Measurements from ENCODE around the gene REEP5. TPM values are rescaled to one million over a fixed set of nuclear protein-coding genes. Genes with fewer than 3 reads are reported as not detected.

The REEP5 gene
- total and polyA plus RNA-seq, 4 donors, result 41.5 to 182 (median 44.0) TPM

GRCh38 chr5:112880219-112880964, 41.6 kb downstream of the REEP5 start:
- Histone ChIP-seq H3K4me1 (ENCODE audit: control insufficient read depth in 4 of 4, insufficient read depth in 4 of 4, low read length in 3 of 4) (peaks cover 0 to 1% (median 0%) of the 10 kb centered on the region in 4 donors), H3K27ac (ENCODE audit: low read depth in 1 of 2, low read length in 2 of 2) (no peak overlapping the region)
- TF ChIP-seq ATF3 (IDR thresholded peaks at IDR 0.05) (no peak), REST (IDR thresholded peaks at IDR 0.05) (no peak), YY1 (IDR thresholded peaks at IDR 0.05) (no peak), FOXA1 (IDR thresholded peaks at IDR 0.05) (no peak), CTCF (IDR thresholded peaks at IDR 0.05; ENCODE audit: low read depth, low read length, missing input control) (no peak), HNF4G (IDR thresholded peaks at IDR 0.05) (no peak), TAF1 (conservative IDR thresholded peaks at IDR 0.05) (no peak), GABPA (IDR thresholded peaks at IDR 0.05 in 1 of 2, conservative IDR thresholded peaks at IDR 0.05 in 1 of 2) (no peak), HNF4A (conservative IDR thresholded peaks at IDR 0.05) (no peak), RAD21 (IDR thresholded peaks at IDR 0.05) (no peak), MAX (IDR thresholded peaks at IDR 0.05) (no peak), NR2F2 (IDR thresholded peaks at IDR 0.05) (no peak), RXRA (IDR thresholded peaks at IDR 0.05) (no peak), EGR1 (IDR thresholded peaks at IDR 0.05; ENCODE audit: low read depth in 2 of 2) (no peak), SP1 (IDR thresholded peaks at IDR 0.05) (no peak), JUND (IDR thresholded peaks at IDR 0.05) (no peak)

GRCh38 chr5:112878760-112879159, 43.3 kb downstream of the REEP5 start:
- WGBS, result 73% methylated on average over 4 of the region's 4 CpGs
- no peak overlapping the region for H3K9ac ChIP-seq (ENCODE audit: low read depth in 1 of 2, low read length in 2 of 2)
- peaks cover 2 to 49% (median 41%) of the 10 kb centered on the region in 4 donors for H3K36me3 ChIP-seq (ENCODE audit: control insufficient read depth in 4 of 4, insufficient read depth in 3 of 4, low read depth in 1 of 4, low read length in 3 of 4)
- no peaks in the 10 kb centered on the region for H3K27me3 ChIP-seq (ENCODE audit: control insufficient read depth in 4 of 4, insufficient read depth in 4 of 4, low read length in 3 of 4)
- H3K4me3 ChIP-seq (ENCODE audit: low read depth in 1 of 3, low read length in 3 of 3), result no peak overlapping the region
- H3K27ac ChIP-seq (ENCODE audit: low read depth in 1 of 2, low read length in 2 of 2), result no peak overlapping the region
- DNase-seq (ENCODE audit: low spot score), result no peak
- no peaks in the 10 kb centered on the region for H3K9me3 ChIP-seq (ENCODE audit: control insufficient read depth in 4 of 4, low read length in 3 of 4)
- peaks cover 0 to 1% (median 0%) of the 10 kb centered on the region in 4 donors for H3K4me1 ChIP-seq (ENCODE audit: control insufficient read depth in 4 of 4, insufficient read depth in 4 of 4, low read length in 3 of 4)
- TF ChIP-seq YY1 (IDR thresholded peaks at IDR 0.05) (no peak), REST (IDR thresholded peaks at IDR 0.05) (no peak), EGR1 (IDR thresholded peaks at IDR 0.05; ENCODE audit: low read depth in 2 of 2) (no peak), TAF1 (conservative IDR thresholded peaks at IDR 0.05) (no peak), RXRA (IDR thresholded peaks at IDR 0.05) (no peak), ZBTB33 (IDR thresholded peaks at IDR 0.05) (no peak), CTCF (IDR thresholded peaks at IDR 0.05; ENCODE audit: low read depth, low read length, missing input control) (no peak), RAD21 (IDR thresholded peaks at IDR 0.05) (no peak), FOXA1 (IDR thresholded peaks at IDR 0.05) (no peak)

More at GRCh38 chr5:112880219-112880964, 41.6 kb downstream of the REEP5 start:
- Histone ChIP-seq H3K9me3 (ENCODE audit: control insufficient read depth in 4 of 4, low read length in 3 of 4) (no peaks in the 10 kb centered on the region), H3K4me3 (ENCODE audit: low read depth in 1 of 3, low read length in 3 of 3) (no peak overlapping the region), H3K36me3 (ENCODE audit: control insufficient read depth in 4 of 4, insufficient read depth in 3 of 4, low read depth in 1 of 4, low read length in 3 of 4) (peaks cover 2 to 62% (median 50%) of the 10 kb centered on the region in 4 donors), H3K27me3 (ENCODE audit: control insufficient read depth in 4 of 4, insufficient read depth in 4 of 4, low read length in 3 of 4) (no peaks in the 10 kb centered on the region), H3K9ac (ENCODE audit: low read depth in 1 of 2, low read length in 2 of 2) (no peak overlapping the region)
- WGBS, result 93% methylated on average over 2 of the region's 2 CpGs
- no peak for DNase-seq (ENCODE audit: low spot score)
